ENCODE measurements around the gene DOC2A.

DOC2A gene

DNA sequence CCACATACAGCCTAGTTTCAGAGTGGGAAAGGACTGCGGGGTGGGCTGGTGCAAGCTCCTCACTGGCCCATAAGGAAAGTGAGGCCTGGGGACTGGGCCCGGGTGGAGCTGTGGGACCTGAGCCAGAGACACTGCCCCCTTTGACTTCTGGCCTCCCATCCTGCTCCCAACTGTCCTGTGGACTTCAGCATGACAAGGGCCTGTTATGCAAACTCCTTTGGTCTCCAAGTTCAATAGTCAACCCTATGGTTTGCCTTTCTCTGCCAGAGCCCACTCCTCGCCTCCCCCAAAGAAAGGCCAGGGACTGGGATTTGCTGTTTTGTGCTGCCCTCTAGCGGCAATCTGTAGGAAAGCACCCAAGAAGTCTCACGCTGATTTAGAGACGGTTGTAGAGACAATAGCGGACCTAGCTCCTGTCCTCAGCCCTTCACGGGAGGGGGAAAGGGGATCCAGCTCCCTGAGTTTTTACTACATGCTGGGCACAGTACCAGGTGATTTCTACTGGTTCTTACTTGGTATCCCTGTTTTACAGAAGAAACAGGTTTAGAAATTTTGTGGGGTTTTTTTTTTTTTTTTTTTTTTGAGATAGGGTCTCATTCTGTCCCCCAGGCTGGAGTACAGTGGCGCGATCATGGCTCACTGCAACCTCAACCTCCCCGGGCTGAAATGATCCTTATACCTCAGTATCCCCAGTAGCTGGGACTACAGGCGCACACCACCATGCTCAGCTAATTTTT is 21.4 kb upstream of the DOC2A start:
- no peak overlapping the region for H3K4me3 ChIP-seq (ENCODE audit: insufficient read length, low read depth)
- H3K36me3 ChIP-seq (ENCODE audit: insufficient read depth, insufficient read length, low read length): no peaks in the 10 kb centered on the region
- H3K27me3 ChIP-seq (ENCODE audit: insufficient read depth, insufficient read length): peaks cover 18% of the 10 kb centered on the region
- no peak for TF ChIP-seq YY1 (IDR thresholded peaks at IDR 0.05; ENCODE audit: insufficient read depth, insufficient read length)
- TF ChIP-seq ZNF274 (IDR thresholded peaks at IDR 0.05; ENCODE audit: low read depth, low read length): no peak
- no peak for TF ChIP-seq SUZ12 (IDR thresholded peaks at IDR 0.05; ENCODE audit: extremely low read depth, insufficient read depth, insufficient read length)
- peak; percentile 88 for DNase-seq (ENCODE audit: low read depth, low spot score)
- peaks cover 14% of the 10 kb centered on the region for H3K4me1 ChIP-seq (ENCODE audit: insufficient read depth, insufficient read length)
- H3K9me3 ChIP-seq (ENCODE audit: insufficient read depth, low read length): no peaks in the 10 kb centered on the region
- peak overlapping the region; percentile 17 for H3K9ac ChIP-seq (ENCODE audit: insufficient read length, low read depth)

GRCh38 chr16:30031477-30031918 is 20.7 kb upstream of the DOC2A start:
- peak overlapping the region; percentile 39 for H3K4me3 ChIP-seq (ENCODE audit: insufficient read length, low read depth)
- peak overlapping the region; percentile 66 for H3K9ac ChIP-seq (ENCODE audit: insufficient read length, low read depth)
- no peaks in the 10 kb centered on the region for H3K36me3 ChIP-seq (ENCODE audit: insufficient read depth, insufficient read length, low read length)
- no peaks in the 10 kb centered on the region for H3K9me3 ChIP-seq (ENCODE audit: insufficient read depth, low read length)
- TF ChIP-seq SUZ12 (IDR thresholded peaks at IDR 0.05; ENCODE audit: extremely low read depth, insufficient read depth, insufficient read length) (no peak), YY1 (IDR thresholded peaks at IDR 0.05; ENCODE audit: insufficient read depth, insufficient read length) (no peak), ZNF274 (IDR thresholded peaks at IDR 0.05; ENCODE audit: low read depth, low read length) (no peak)
- no peak for DNase-seq (ENCODE audit: low read depth, low spot score)
- peaks cover 14% of the 10 kb centered on the region for H3K4me1 ChIP-seq (ENCODE audit: insufficient read depth, insufficient read length)
- H3K27me3 ChIP-seq (ENCODE audit: insufficient read depth, insufficient read length): peaks cover 18% of the 10 kb centered on the region

GRCh38 chr16:30030841-30031413 is 20.1 kb upstream of the DOC2A start, which contains the start of gene TLCD3B:
TSS of gene TLCD3B (minus strand) at chr16:30031271. CDS start at chr16:30030527, 744 bp downstream.
- no peak for TF ChIP-seq YY1 (IDR thresholded peaks at IDR 0.05; ENCODE audit: insufficient read depth, insufficient read length)
- TF ChIP-seq SUZ12 (IDR thresholded peaks at IDR 0.05; ENCODE audit: extremely low read depth, insufficient read depth, insufficient read length): no peak
- TF ChIP-seq ZNF274 (IDR thresholded peaks at IDR 0.05; ENCODE audit: low read depth, low read length): no peak
- no peaks in the 10 kb centered on the region for H3K9me3 ChIP-seq (ENCODE audit: insufficient read depth, low read length)
- H3K27me3 ChIP-seq (ENCODE audit: insufficient read depth, insufficient read length): peaks cover 18% of the 10 kb centered on the region
- H3K36me3 ChIP-seq (ENCODE audit: insufficient read depth, insufficient read length, low read length): no peaks in the 10 kb centered on the region
- H3K9ac ChIP-seq (ENCODE audit: insufficient read length, low read depth): peak within 1 kb of the TSS; percentile 66
- peak within 1 kb of the TSS; percentile 39 for H3K4me3 ChIP-seq (ENCODE audit: insufficient read length, low read depth)
- DNase-seq (ENCODE audit: low read depth, low spot score): no peak
- H3K4me1 ChIP-seq (ENCODE audit: insufficient read depth, insufficient read length): peaks cover 14% of the 10 kb centered on the region

GRCh38 chr16:30030011-30030685 is 19.3 kb upstream of the DOC2A start:
- Histone ChIP-seq H3K4me3 (ENCODE audit: insufficient read length, low read depth) (peak overlapping the region; percentile 19), H3K36me3 (ENCODE audit: insufficient read depth, insufficient read length, low read length) (no peaks in the 10 kb centered on the region), H3K9me3 (ENCODE audit: insufficient read depth, low read length) (no peaks in the 10 kb centered on the region), H3K4me1 (ENCODE audit: insufficient read depth, insufficient read length) (peaks cover 14% of the 10 kb centered on the region), H3K27me3 (ENCODE audit: insufficient read depth, insufficient read length) (peaks cover 18% of the 10 kb centered on the region), H3K9ac (ENCODE audit: insufficient read length, low read depth) (peak overlapping the region; percentile 2)
- TF ChIP-seq YY1 (IDR thresholded peaks at IDR 0.05; ENCODE audit: insufficient read depth, insufficient read length) (no peak), ZNF274 (IDR thresholded peaks at IDR 0.05; ENCODE audit: low read depth, low read length) (no peak), SUZ12 (IDR thresholded peaks at IDR 0.05; ENCODE audit: extremely low read depth, insufficient read depth, insufficient read length) (no peak)
- no peak for DNase-seq (ENCODE audit: low read depth, low spot score)

GRCh38 chr16:30028438-30029076 is 17.7 kb upstream of the DOC2A start:
- no peaks in the 10 kb centered on the region for H3K36me3 ChIP-seq (ENCODE audit: insufficient read depth, insufficient read length, low read length)
- TF ChIP-seq YY1 (IDR thresholded peaks at IDR 0.05; ENCODE audit: insufficient read depth, insufficient read length) (no peak), ZNF274 (IDR thresholded peaks at IDR 0.05; ENCODE audit: low read depth, low read length) (no peak)
- H3K27me3 ChIP-seq (ENCODE audit: insufficient read depth, insufficient read length): peaks cover 18% of the 10 kb centered on the region
- no peaks in the 10 kb centered on the region for H3K9me3 ChIP-seq (ENCODE audit: insufficient read depth, low read length)
- no peak for DNase-seq (ENCODE audit: low read depth, low spot score)
- peaks cover 14% of the 10 kb centered on the region for H3K4me1 ChIP-seq (ENCODE audit: insufficient read depth, insufficient read length)
- H3K9ac ChIP-seq (ENCODE audit: insufficient read length, low read depth): no peak overlapping the region
- no peak overlapping the region for H3K4me3 ChIP-seq (ENCODE audit: insufficient read length, low read depth)

- no peak overlapping the region for H3K4me3 ChIP-seq (ENCODE audit: insufficient read length, low read depth)
- no peak overlapping the region for H3K9ac ChIP-seq (ENCODE audit: insufficient read length, low read depth)
- DNase-seq (ENCODE audit: low read depth, low spot score): no peak
- TF ChIP-seq SUZ12 (IDR thresholded peaks at IDR 0.05; ENCODE audit: extremely low read depth, insufficient read depth, insufficient read length): no peak
- no peak for TF ChIP-seq ZNF274 (IDR thresholded peaks at IDR 0.05; ENCODE audit: low read depth, low read length)
- no peak for TF ChIP-seq YY1 (IDR thresholded peaks at IDR 0.05; ENCODE audit: insufficient read depth, insufficient read length)
- H3K4me1 ChIP-seq (ENCODE audit: insufficient read depth, insufficient read length): peaks cover 14% of the 10 kb centered on the region
- H3K36me3 ChIP-seq (ENCODE audit: insufficient read depth, insufficient read length, low read length): no peaks in the 10 kb centered on the region
- no peaks in the 10 kb centered on the region for H3K9me3 ChIP-seq (ENCODE audit: insufficient read depth, low read length)
- peaks cover 18% of the 10 kb centered on the region for H3K27me3 ChIP-seq (ENCODE audit: insufficient read depth, insufficient read length)
Measured at GRCh38 chr16:30027588-30028437, 17.0 kb upstream of the DOC2A start.
